MM.1S (cell line): Measurements from ENCODE around the gene MYO10.

Experiments used
- DNase-seq: peaks from one replicate; pipeline ENCODE4 v3.0.0-alpha.2; 2015
- H2AFZ ChIP-seq: fragments of 300-600 bp; sonication (generic); 2 replicates; pipeline ENCODE4 v1.6.0; 2016; ENCODE audit warnings: antibody characterized with exemption, low read length
- H3F3A ChIP-seq: fragments of 300-600 bp; sonication (generic); 2 replicates; pipeline ENCODE4 v1.6.1; 2016; ENCODE audit warnings: mild to moderate bottlenecking, antibody characterized with exemption, low read length, moderate library complexity, mixed read lengths; ENCODE audit not compliant: insufficient read depth
- H3K27ac ChIP-seq: fragments of 300-600 bp; sonication (generic); 2 replicates; pipeline ENCODE4 v1.5.1; 2016; ENCODE audit warnings: mild to moderate bottlenecking, low read length
- H3K27me3 ChIP-seq: fragments of 300-600 bp; sonication (generic); replicated peaks from 2 replicates; pipeline ENCODE4 v1.6.0; 2016; ENCODE audit warnings: low read length; ENCODE audit not compliant: insufficient read depth
- H3K36me3 ChIP-seq: fragments of 300-600 bp; sonication (generic); replicated peaks from 2 replicates; pipeline ENCODE4 v1.6.1; 2016; ENCODE audit warnings: mild to moderate bottlenecking, low read length, mixed read lengths; ENCODE audit not compliant: insufficient read depth
- H3K4me1 ChIP-seq: fragments of 300-600 bp; sonication (generic); 2 replicates; pipeline ENCODE4 v1.6.1; 2016; ENCODE audit warnings: low read length, mixed read lengths
- H3K4me2 ChIP-seq: fragments of 300-600 bp; sonication (generic); 2 replicates; pipeline ENCODE4 v1.6.0; 2016; ENCODE audit warnings: low read depth, low read length
- H3K4me3 ChIP-seq: fragments of 300-600 bp; sonication (generic); 2 replicates; pipeline ENCODE4 v1.5.1; 2016; ENCODE audit warnings: low read length, mixed read lengths
- H3K79me2 ChIP-seq: fragments of 300-600 bp; sonication (generic); 2 replicates; pipeline ENCODE4 v1.6.1; 2016; ENCODE audit warnings: mixed run types, low read length, mixed read lengths
- H3K9ac ChIP-seq: fragments of 300-600 bp; sonication (generic); 2 replicates; pipeline ENCODE4 v1.6.1; 2016; ENCODE audit warnings: low read length, mixed read lengths
- H3K9me2 ChIP-seq: fragments of 300-600 bp; sonication (generic); replicated peaks from 2 replicates; pipeline ENCODE4 v1.6.1; 2016; ENCODE audit warnings: mild to moderate bottlenecking, low read length, mixed read lengths; ENCODE audit not compliant: insufficient read depth
- H3K9me3 ChIP-seq: fragments of 300-600 bp; sonication (generic); replicated peaks from 2 replicates; pipeline ENCODE4 v1.6.1; 2016; ENCODE audit warnings: mild to moderate bottlenecking, low read length, mixed read lengths; ENCODE audit not compliant: insufficient read depth
- H4K20me1 ChIP-seq: fragments of 300-600 bp; sonication (generic); 2 replicates; pipeline ENCODE4 v1.6.1; 2016; ENCODE audit warnings: mild to moderate bottlenecking, low read length, moderate library complexity, mixed read lengths; ENCODE audit not compliant: insufficient read depth
- EZH2 ChIP-seq: fragments of 300-600 bp; sonication (generic); optimal IDR thresholded peaks from 2 replicates; pipeline ENCODE3; 2017; ENCODE audit warnings: low read depth, mild to moderate bottlenecking, antibody characterized with exemption, low read length, mixed read lengths
- EZH2phosphoT487 ChIP-seq: fragments of 300-600 bp; sonication (generic); IDR thresholded peaks from 2 replicates; pipeline ENCODE4 v1.6.1; 2018; ENCODE audit warnings: antibody characterized with exemption, low read length
- TF ChIP-seq, protein P1 (sequence below): fragments of 300-600 bp; sonication (generic); IDR thresholded peaks from 2 replicates; pipeline ENCODE4 v1.5.1; 2016; ENCODE audit warnings: antibody characterized with exemption, low read length, mixed read lengths

MYO10 gene

DNA sequence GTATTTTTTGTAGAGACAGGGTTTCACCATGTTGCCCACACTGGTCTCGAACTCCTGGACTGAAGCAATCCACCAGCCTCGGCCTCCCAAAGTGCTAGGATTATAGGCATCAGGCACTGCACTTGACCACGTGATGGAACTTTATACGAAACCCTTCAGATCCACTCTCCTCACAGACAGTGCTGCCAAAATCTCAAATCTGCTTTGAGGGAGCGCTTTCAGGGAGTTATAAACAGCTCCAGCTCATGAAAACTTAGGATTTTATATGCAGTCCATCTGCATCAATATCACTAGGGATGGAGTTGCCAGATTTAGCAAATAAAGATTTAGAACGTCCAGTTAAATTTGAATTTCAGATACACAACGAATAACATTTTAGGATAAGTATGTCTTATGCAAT lies 25.0 kb upstream of the MYO10 start:
- Histone ChIP-seq H3K4me3 (no peak overlapping the region), H3K27me3 (no peaks in the 10 kb centered on the region), H3K79me2 (no peaks in the 10 kb centered on the region)

DNA sequence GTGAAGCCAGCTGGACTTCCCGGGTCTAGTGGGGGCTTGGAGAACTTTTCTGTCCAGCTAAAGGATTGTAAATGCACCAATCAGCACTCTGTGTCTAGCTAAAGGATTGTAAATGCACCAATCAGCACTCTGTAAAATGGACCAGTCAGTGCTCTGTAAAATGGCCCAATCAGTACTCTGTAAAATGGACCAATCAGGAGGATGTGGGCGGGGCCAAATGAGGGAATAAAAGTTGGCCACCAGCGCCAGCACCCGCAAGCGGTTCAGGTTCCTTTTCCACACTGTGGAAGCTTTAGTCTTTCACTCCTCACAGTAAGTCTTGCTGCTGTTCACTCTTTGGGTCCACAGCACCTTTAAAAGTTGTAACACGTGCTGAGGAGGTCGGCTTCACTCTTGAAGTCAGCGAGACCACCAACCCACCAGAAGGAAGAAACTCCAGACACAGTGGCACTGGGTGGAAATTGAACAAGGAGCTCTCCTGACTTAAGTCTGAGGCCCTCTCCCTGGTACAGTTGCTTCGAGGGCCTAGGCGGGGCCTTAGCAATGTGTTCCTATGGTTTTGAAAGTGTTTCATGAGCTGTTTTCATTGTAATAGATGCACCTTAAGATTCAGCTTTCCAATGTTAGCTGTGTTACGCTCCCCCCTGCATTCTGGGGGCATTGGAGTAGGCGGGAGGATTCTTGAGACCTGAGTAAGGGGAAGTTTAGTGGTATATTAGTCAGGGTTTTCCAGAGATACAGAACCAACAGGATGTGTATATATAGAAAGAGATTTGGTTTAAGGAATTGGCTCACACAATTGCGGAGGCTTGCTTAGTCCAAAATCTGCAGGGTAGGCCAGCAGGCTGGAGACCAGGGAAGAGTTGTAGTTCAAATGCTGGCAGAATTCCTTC lies 21.5 kb upstream of the MYO10 start:
- Histone ChIP-seq H3K9me2 (no peaks in the 10 kb centered on the region), H3K36me3 (no peaks in the 10 kb centered on the region), H4K20me1 (no peaks in the 10 kb centered on the region), H3K27me3 (no peaks in the 10 kb centered on the region), H3K79me2 (no peaks in the 10 kb centered on the region), H3K4me3 (no peak overlapping the region), H3K9ac (no peak overlapping the region), H2AFZ (no peak overlapping the region), H3K4me2 (no peak overlapping the region), H3K4me1 (no peaks in the 10 kb centered on the region), H3F3A (no peaks in the 10 kb centered on the region), H3K9me3 (no peaks in the 10 kb centered on the region), H3K27ac (no peak overlapping the region)
- no peak for DNase-seq
- TF ChIP-seq, protein P1, sequence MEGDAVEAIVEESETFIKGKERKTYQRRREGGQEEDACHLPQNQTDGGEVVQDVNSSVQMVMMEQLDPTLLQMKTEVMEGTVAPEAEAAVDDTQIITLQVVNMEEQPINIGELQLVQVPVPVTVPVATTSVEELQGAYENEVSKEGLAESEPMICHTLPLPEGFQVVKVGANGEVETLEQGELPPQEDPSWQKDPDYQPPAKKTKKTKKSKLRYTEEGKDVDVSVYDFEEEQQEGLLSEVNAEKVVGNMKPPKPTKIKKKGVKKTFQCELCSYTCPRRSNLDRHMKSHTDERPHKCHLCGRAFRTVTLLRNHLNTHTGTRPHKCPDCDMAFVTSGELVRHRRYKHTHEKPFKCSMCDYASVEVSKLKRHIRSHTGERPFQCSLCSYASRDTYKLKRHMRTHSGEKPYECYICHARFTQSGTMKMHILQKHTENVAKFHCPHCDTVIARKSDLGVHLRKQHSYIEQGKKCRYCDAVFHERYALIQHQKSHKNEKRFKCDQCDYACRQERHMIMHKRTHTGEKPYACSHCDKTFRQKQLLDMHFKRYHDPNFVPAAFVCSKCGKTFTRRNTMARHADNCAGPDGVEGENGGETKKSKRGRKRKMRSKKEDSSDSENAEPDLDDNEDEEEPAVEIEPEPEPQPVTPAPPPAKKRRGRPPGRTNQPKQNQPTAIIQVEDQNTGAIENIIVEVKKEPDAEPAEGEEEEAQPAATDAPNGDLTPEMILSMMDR: no peak
- TF ChIP-seq EZH2phosphoT487: no peak

More for the DNA sequence above, 25.0 kb upstream of the MYO10 start:
- no peaks in the 10 kb centered on the region for H3K9me3 ChIP-seq
- DNase-seq: no peak
- no peaks in the 10 kb centered on the region for H4K20me1 ChIP-seq
- H3K27ac ChIP-seq: no peak overlapping the region
- no peaks in the 10 kb centered on the region for H3F3A ChIP-seq
- no peaks in the 10 kb centered on the region for H3K9me2 ChIP-seq
- no peaks in the 10 kb centered on the region for H3K4me1 ChIP-seq
- no peak overlapping the region for H3K9ac ChIP-seq
- H3K36me3 ChIP-seq: no peaks in the 10 kb centered on the region
- TF ChIP-seq EZH2phosphoT487 (no peak), EZH2 (no peak)
- TF ChIP-seq, protein P1: no peak
- H3K4me2 ChIP-seq: no peak overlapping the region
- H2AFZ ChIP-seq: no peak overlapping the region

DNA sequence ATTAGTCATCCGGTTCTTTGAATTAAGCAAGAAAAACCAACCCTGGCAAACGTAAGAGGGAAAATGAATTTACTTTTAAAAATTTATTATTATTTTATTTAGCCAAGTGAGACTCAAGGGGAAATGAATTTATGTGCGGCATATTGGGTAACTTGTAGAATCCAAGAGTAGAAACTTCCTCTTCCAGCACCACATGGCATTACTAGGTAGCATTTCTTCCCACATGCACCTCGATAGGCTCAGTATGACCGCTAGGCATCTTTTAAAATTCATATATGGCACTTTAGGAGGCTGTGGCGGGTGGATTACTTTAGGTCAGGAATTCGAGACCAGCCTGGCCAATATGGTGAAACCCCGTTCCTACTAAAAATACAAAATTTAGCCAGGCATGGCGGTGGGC lies 17.6 kb upstream of the MYO10 start:
- no peak overlapping the region for H2AFZ ChIP-seq
- H3F3A ChIP-seq: no peaks in the 10 kb centered on the region
- H3K27ac ChIP-seq: no peak overlapping the region
- no peaks in the 10 kb centered on the region for H3K79me2 ChIP-seq
- no peaks in the 10 kb centered on the region for H3K9me3 ChIP-seq
- no peak overlapping the region for H3K4me2 ChIP-seq
- TF ChIP-seq EZH2phosphoT487 (no peak), EZH2 (no peak)
- TF ChIP-seq, protein P1: no peak
- no peaks in the 10 kb centered on the region for H3K9me2 ChIP-seq
- no peak overlapping the region for H3K9ac ChIP-seq
- no peaks in the 10 kb centered on the region for H3K4me1 ChIP-seq
- H3K36me3 ChIP-seq: no peaks in the 10 kb centered on the region
- DNase-seq: no peak
- no peaks in the 10 kb centered on the region for H4K20me1 ChIP-seq
- H3K27me3 ChIP-seq: no peaks in the 10 kb centered on the region
- no peak overlapping the region for H3K4me3 ChIP-seq
